ENCODE results near the gene SRGAP3.

GRCh38 chr3:9271903-9272302 is 22.5 kb upstream of the SRGAP3 start:
- TF ChIP-seq CTCF (IDR thresholded peaks at IDR 0.05; ENCODE audit: poor library complexity), result no peak
- no peak for TF ChIP-seq EZH2 (IDR thresholded peaks at IDR 0.05; ENCODE audit: borderline replicate concordance)

Data from hepatocyte (in vitro differentiated cells).